ENCODE results near the gene CCNH.

CCNH gene

DNA sequence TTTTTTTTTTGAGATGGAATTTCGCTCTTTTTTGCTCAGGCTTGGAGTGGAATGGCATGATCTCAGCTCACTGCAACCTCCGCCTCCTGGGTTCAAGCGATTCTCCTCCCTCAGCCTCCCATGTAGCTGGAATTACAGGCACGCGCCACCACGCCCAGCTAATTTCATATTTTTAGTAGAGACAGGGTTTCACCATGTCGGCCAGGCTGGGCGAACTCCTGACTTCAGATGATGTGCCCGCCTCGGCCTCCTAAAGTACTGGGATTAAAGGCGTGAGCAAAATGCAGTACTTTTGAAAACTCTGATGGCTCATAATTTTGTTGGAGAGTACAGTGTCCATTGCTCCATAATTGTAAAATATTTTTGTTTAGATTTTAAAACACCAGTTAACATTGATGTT is 52.6 kb downstream of the CCNH start:
- no peak for DNase-seq (ENCODE audit: low spot score)

DNA sequence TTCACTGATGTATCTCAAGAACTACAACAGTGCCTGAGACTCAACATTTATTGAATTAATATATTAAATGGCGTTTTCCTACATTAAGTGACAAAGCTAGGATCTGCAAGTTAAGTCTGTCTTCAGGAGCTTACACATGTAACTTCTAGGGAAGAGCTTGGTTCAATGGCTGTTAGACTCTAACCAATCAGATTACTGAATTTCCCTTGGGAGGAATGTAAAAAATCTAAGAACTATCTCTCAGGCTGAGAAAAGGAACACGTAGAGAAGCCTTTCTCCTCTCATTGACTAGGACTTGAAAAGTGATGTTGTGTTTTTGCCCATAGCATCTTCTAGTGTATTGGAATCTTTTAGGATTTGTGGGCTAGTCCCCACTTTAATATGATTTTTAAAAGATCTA is 53.6 kb downstream of the CCNH start:
- DNase-seq (ENCODE audit: low spot score), result no peak

DNA sequence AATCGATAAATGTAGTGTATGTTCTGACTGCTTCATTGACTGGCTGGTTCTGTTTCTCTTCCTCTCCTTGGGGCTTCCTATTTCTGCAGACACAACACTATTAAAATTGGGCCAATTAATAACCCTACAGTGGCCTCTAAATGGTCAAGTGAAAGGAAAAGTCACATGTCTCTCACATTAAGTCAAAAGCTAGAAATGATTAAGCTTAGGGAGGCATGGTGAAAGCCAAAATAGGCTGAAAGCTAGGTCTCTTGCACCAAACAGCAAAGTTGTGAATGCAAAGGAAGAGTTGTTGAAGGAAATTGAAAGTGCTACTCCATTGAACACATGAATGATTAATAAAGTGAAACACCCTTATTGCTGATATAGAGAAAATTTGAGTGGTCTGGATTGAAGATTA is 58.2 kb downstream of the CCNH start:
- no peak for DNase-seq (ENCODE audit: low spot score)

DNA sequence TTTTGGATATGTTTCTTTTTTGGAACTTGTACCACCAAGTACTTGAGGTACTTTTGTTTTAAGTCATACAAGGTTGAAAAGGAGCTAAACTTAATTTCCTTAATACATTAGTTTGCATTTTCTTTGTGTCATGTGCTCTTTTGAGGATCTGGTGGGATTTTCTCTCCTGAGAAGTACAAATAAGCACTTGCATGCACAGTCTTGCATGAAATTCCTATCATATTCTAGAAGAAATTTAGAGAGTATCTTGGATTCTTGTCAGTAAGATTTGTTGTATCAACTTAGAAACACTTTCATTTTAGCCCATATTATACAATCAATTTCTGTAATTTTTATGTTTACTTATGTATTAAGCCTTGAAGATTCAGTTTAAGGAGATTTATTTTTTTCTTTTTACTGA is 64.9 kb downstream of the CCNH start:
- no peak for DNase-seq (ENCODE audit: low spot score)

DNA sequence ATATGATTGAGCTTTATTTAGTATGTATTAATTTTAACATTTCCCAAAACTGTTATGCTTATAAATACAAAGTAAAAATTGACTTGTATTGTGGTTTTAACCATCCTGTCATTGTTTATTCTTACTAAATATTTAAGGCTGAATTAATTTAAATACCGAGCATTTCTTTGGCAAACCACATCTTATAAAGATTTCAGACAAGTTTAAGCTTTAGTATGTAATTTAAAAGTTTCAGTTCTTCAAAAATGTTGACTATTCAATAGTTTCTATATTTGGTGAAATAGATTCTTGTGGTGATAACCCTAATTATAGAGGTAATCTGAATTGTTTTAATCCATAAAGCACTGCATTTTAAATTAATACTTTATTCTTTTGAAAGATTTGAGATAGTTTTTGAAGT is 65.5 kb downstream of the CCNH start:
- DNase-seq (ENCODE audit: low spot score), result no peak

Data from CD4-positive, alpha-beta T cell treated with Interleukin-2 at 100 ng/mL for 4 hours (primary cell).